Gastrocnemius medialis (tissue), 4 donors: ENCODE data around the gene PKHD1. TPM values are rescaled to one million over a fixed set of nuclear protein-coding genes. Genes with fewer than 3 reads are reported as not detected.

ENCODE experiments used
- ATAC-seq, 2 donors: fragments of 150-250 bp; one replicate each; pipeline ENCODE4 v1.9.1; 2016
- DNase-seq, 2 donors: peaks; one replicate each; pipeline ENCODE4 v3.0.0-alpha.2; 2019
- H3K27ac ChIP-seq, 4 donors: fragments of 200-600 bp; sonication (generic); 1 replicate in 1 of 4; 2 replicates in 3 of 4; pipeline ENCODE4 v1.5.1; 2016 to 2018; ENCODE audit warnings: mild to moderate bottlenecking in 2 of 4, moderate library complexity in 1 of 4
- H3K27me3 ChIP-seq, 3 donors: fragments of 200-600 bp; sonication (generic) in 2 of 3; 1 replicate in 1 of 3; 2 replicates in 2 of 3; pipeline versions ENCODE4 v1.5.1 to v1.6.0; 2016 to 2019; ENCODE audit warnings: mild to moderate bottlenecking in 1 of 3, moderate library complexity in 1 of 3
- H3K36me3 ChIP-seq, 2 donors: fragments of 200-600 bp; sonication (generic) in 1 of 2; one replicate each; pipeline ENCODE4 v1.5.1; 2017 to 2018
- H3K4me1 ChIP-seq, 2 donors: fragments of 200-600 bp; sonication (generic) in 1 of 2; one replicate each; pipeline ENCODE4 v1.5.1; 2016 to 2017; ENCODE audit warnings: mild to moderate bottlenecking in 2 of 2
- H3K4me3 ChIP-seq, 4 donors: fragments of 200-600 bp; sonication (generic) in 3 of 4; 1 replicate in 1 of 4; 2 replicates in 3 of 4; pipeline ENCODE4 v1.5.1; 2016 to 2019; ENCODE audit warnings: mild to moderate bottlenecking in 2 of 4
- H3K9me3 ChIP-seq, 3 donors: fragments of 200-600 bp; sonication (generic) in 2 of 3; 1 replicate in 1 of 3; 2 replicates in 2 of 3; pipeline ENCODE4 v1.5.1; 2016 to 2019
- CTCF ChIP-seq, 5 experiments: fragments of 450-650 bp in 3 of 5; fragments of 200-600 bp in 2 of 5; sonication (generic) in 2 of 5; IDR thresholded peaks in 4 of 5; conservative IDR thresholded peaks in 1 of 5; 1 replicate in 4 of 5; 2 replicates in 1 of 5; pipeline ENCODE4 v1.5.1; 2016 to 2019; ENCODE audit warnings: antibody characterized with exemption in 5 of 5, mild to moderate bottlenecking in 3 of 5, moderate library complexity in 3 of 5
- POLR2A ChIP-seq, 2 donors: fragments of 450-650 bp; IDR thresholded peaks; one replicate each; pipeline ENCODE4 v1.6.1; 2017; ENCODE audit warnings: antibody characterized with exemption in 2 of 2, mild to moderate bottlenecking in 2 of 2, moderate library complexity in 2 of 2
- in situ Hi-C, 4 donors: fragments of 200-750 bp; cut with MboI; loops; one replicate each; pipeline versions ENCODE4 v1.15.0 to v1.8.0; 2017; ENCODE audit warnings: low sequenced_read_pairs in 4 of 4
- intact Hi-C: fragments of 100-400 bp; cut with DNase I; formaldehyde crosslinking; loops from one replicate; pipeline ENCODE4 v1.15.1; 2023; ENCODE audit warnings: low total_unique reads
- total RNA-seq, 4 donors: library from RNA; depleted of rRNA; stranded (reverse); fragments of >200 nt; gene quantifications; one replicate each; pipeline versions ENCODE4 v1.1.0 to v1.2.3, GENCODE V29; 2016

PKHD1 gene
- total RNA-seq, 4 donors from 2014 or later, result 0.02 to 0.05 (median 0.02) TPM; not detected in 1

- Histone ChIP-seq H3K36me3 (no peaks in the 10 kb centered on the region), H3K9me3 (no peaks in the 10 kb centered on the region), H3K4me3 (no peak overlapping the region), H3K27me3 (no peaks in the 10 kb centered on the region), H3K4me1 (no peaks in the 10 kb centered on the region), H3K27ac (no peak overlapping the region)
- DNase-seq (no peak), ATAC-seq (no peak)
- in situ Hi-C loops, result no loop called here
- intact Hi-C loops, result no loop called here
- TF ChIP-seq CTCF (IDR thresholded peaks at IDR 0.05 in 4 of 5, conservative IDR thresholded peaks at IDR 0.05 in 1 of 5) (no peak), POLR2A (IDR thresholded peaks at IDR 0.05) (no peak)
Measured at GRCh38 chr6:51675020-51675921, 412.1 kb downstream of the PKHD1 start.

GRCh38 chr6:51663525-51663924 is 423.9 kb downstream of the PKHD1 start:
- H3K27ac ChIP-seq, result no peak overlapping the region
- TF ChIP-seq POLR2A (IDR thresholded peaks at IDR 0.05) (no peak), CTCF (IDR thresholded peaks at IDR 0.05 in 4 of 5, conservative IDR thresholded peaks at IDR 0.05 in 1 of 5) (no peak)
- no peaks in the 10 kb centered on the region for H3K9me3 ChIP-seq
- no peaks in the 10 kb centered on the region for H3K27me3 ChIP-seq
- in situ Hi-C loops (no loop called here), intact Hi-C loops (no loop called here)
- no peak for ATAC-seq
- DNase-seq, result no peak
- H3K4me3 ChIP-seq, result no peak overlapping the region
- H3K36me3 ChIP-seq, result no peaks in the 10 kb centered on the region
- H3K4me1 ChIP-seq, result no peaks in the 10 kb centered on the region

DNA sequence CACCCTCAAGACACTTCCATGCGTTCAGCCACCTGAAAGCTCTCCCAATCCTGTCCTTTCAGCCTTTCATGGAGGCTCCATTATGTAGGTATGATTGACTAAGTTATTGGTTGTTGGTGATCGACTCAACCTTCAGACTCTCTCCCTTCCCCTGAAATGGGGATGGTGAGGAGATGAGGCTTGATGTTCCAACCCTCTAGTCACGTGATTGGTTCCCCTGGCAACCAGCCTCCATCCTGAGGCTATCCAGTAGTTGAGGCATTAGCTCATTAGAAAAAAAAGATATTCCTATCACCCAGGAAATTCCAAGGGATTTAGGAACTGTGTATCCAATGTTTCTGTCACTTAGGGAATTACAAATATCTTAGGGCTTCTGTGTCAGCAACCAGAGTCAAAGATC is 426.6 kb downstream of the PKHD1 start:
- DNase-seq (no peak), ATAC-seq (no peak)
- no peak overlapping the region for H3K27ac ChIP-seq
- H3K4me1 ChIP-seq, result no peaks in the 10 kb centered on the region
- no peaks in the 10 kb centered on the region for H3K27me3 ChIP-seq
- in situ Hi-C loops (no loop called here), intact Hi-C loops (no loop called here)
- no peak overlapping the region for H3K4me3 ChIP-seq
- no peak for TF ChIP-seq CTCF (IDR thresholded peaks at IDR 0.05 in 4 of 5, conservative IDR thresholded peaks at IDR 0.05 in 1 of 5)
- TF ChIP-seq POLR2A (IDR thresholded peaks at IDR 0.05), result no peak
- no peaks in the 10 kb centered on the region for H3K36me3 ChIP-seq
- no peaks in the 10 kb centered on the region for H3K9me3 ChIP-seq

DNA sequence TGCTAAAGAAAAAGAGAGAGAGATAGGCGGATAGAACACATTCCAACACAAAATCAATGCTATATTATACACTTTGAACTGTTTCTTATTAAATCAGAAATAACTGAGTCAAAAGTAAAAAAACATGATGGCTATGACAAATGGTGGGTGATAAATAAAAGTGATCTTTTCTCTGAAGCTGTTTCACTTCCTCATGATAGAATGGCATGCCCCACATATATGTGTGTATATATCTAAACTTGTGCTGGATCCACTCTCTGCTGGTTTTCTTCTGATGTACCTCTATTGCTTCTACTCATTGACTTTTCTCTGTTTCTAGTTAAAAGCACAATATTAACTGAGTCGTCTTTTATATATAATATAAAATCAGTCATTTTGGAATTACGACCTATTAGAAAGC is 429.9 kb downstream of the PKHD1 start:
- in situ Hi-C loops, result no loop called here
- no peak for DNase-seq
- no peaks in the 10 kb centered on the region for H3K9me3 ChIP-seq
- no peak for TF ChIP-seq POLR2A (IDR thresholded peaks at IDR 0.05)
- no peak for TF ChIP-seq CTCF (IDR thresholded peaks at IDR 0.05 in 4 of 5, conservative IDR thresholded peaks at IDR 0.05 in 1 of 5)
- no peak for ATAC-seq
- H3K36me3 ChIP-seq, result no peaks in the 10 kb centered on the region
- no peaks in the 10 kb centered on the region for H3K27me3 ChIP-seq
- intact Hi-C loops, result no loop called here
- no peaks in the 10 kb centered on the region for H3K4me1 ChIP-seq
- H3K27ac ChIP-seq, result no peak overlapping the region
- no peak overlapping the region for H3K4me3 ChIP-seq
